SK-N-SH (cell line): ENCODE data around the gene PTCD1. TPM values are rescaled to one million over a fixed set of nuclear protein-coding genes. Genes with fewer than 3 reads are reported as not detected.

ENCODE experiments used
- CTCF ChIA-PET: fragments of 300-600, 350-600 bp; formaldehyde crosslinking; extraction: SDS; loops from one replicate; lab custom pipeline; 2021; lab: Yijun Ruan, JAX
- POLR2A ChIA-PET: fragments of 350-600 bp; sonication (Branson Sonifier 250); formaldehyde crosslinking; extraction: SDS; loops from one replicate; lab custom pipeline; 2020; ENCODE audit warnings: antibody characterized with exemption, inconsistent platforms; lab: Yijun Ruan, JAX
- DNase-seq: peaks from one replicate; pipeline ENCODE4 v3.0.0; 2012
- H2AFZ ChIP-seq: fragments of 200-600 bp; sonication (generic); 2 replicates; pipeline ENCODE4 v1.8.1; 2016; ENCODE audit warnings: antibody characterized with exemption, mild to moderate bottlenecking, low read depth
- H3F3A ChIP-seq: fragments of 200-600 bp; sonication (generic); replicated peaks from 2 replicates; pipeline ENCODE3; 2016; ENCODE audit warnings: antibody characterized with exemption, mild to moderate bottlenecking; ENCODE audit not compliant: insufficient read depth
- H3K27ac ChIP-seq, 2 experiments: fragments of 200-500 bp in 1 of 2; fragments of 200-600 bp in 1 of 2; sonication (Bioruptor generic) in 1 of 2; sonication (generic), shearing (Covaris generic) in 1 of 2; 2 replicates each; pipeline versions ENCODE4 v1.5.1 to v1.6.1; 2014 to 2016; ENCODE audit warnings: low read depth in 2 of 2, inconsistent platforms in 1 of 2, low read length in 1 of 2, mild to moderate bottlenecking in 1 of 2, mixed read lengths in 1 of 2
- H3K27me3 ChIP-seq: fragments of 200-600 bp; sonication (generic), shearing (Covaris generic); 2 replicates; pipeline ENCODE4 v1.6.1; 2016; ENCODE audit warnings: mixed run types; ENCODE audit not compliant: insufficient read depth
- H3K36me3 ChIP-seq, 2 experiments: fragments of 200-500 bp in 1 of 2; fragments of 200-600 bp in 1 of 2; sonication (Bioruptor generic) in 1 of 2; sonication (generic) in 1 of 2; replicated peaks in 1 of 2; 2 replicates each; pipeline versions ENCODE3 to v1.5.1; 2014 to 2016; ENCODE audit warnings: low read length in 1 of 2, mild to moderate bottlenecking in 1 of 2; ENCODE audit not compliant: insufficient read depth in 2 of 2, control insufficient read depth in 1 of 2
- H3K4me1 ChIP-seq, 2 experiments: fragments of 200-500 bp in 1 of 2; fragments of 200-600 bp in 1 of 2; sonication (Bioruptor generic) in 1 of 2; sonication (generic), shearing (Covaris generic) in 1 of 2; 2 replicates each; pipeline versions ENCODE4 v1.5.1 to v1.6.1; 2014 to 2016; ENCODE audit warnings: low read depth in 1 of 2, low read length in 1 of 2, mixed run types in 1 of 2; ENCODE audit not compliant: insufficient read depth in 2 of 2, control insufficient read depth in 1 of 2
- H3K4me2 ChIP-seq: fragments of 200-600 bp; sonication (generic), shearing (Covaris generic); 2 replicates; pipeline ENCODE4 v1.6.1; 2017; ENCODE audit warnings: mixed run types
- H3K4me3 ChIP-seq, 2 experiments: fragments of 200-500 bp in 1 of 2; fragments of 200-600 bp in 1 of 2; sonication (Bioruptor generic) in 1 of 2; sonication (generic), shearing (Covaris generic) in 1 of 2; 2 replicates each; pipeline versions ENCODE4 v1.5.1 to v1.8.1; 2014 to 2016; ENCODE audit warnings: low read depth in 2 of 2, inconsistent platforms in 1 of 2, low read length in 1 of 2, mild to moderate bottlenecking in 1 of 2, mixed read lengths in 1 of 2, moderate library complexity in 1 of 2
- H3K79me2 ChIP-seq: fragments of 200-600 bp; sonication (generic); 2 replicates; pipeline ENCODE4 v1.8.1; 2017; ENCODE audit warnings: mild to moderate bottlenecking; ENCODE audit not compliant: insufficient read depth
- H3K9ac ChIP-seq: fragments of 200-600 bp; sonication (generic); 2 replicates; pipeline ENCODE4 v1.6.1; 2017; ENCODE audit warnings: mixed run types
- H3K9me2 ChIP-seq: fragments of 200-600 bp; sonication (generic); 2 replicates; pipeline ENCODE4 v1.6.1; 2017; ENCODE audit warnings: mixed run types
- H3K9me3 ChIP-seq: fragments of 200-600 bp; sonication (generic); 2 replicates; pipeline ENCODE4 v1.6.1; 2017; ENCODE audit warnings: mixed run types, mild to moderate bottlenecking, moderate library complexity
- H4K20me1 ChIP-seq: fragments of 200-600 bp; sonication (generic); 2 replicates; pipeline ENCODE4 v1.6.1; 2017; ENCODE audit warnings: mild to moderate bottlenecking, mixed run types; ENCODE audit not compliant: insufficient read depth
- FOXJ3 ChIP-seq: sonication (generic); formaldehyde crosslinking; IDR thresholded peaks from 2 replicates; pipeline ENCODE4 v1.5.1; 2020; ENCODE audit warnings: mild to moderate bottlenecking, missing genetic modification reagents
- GABPA ChIP-seq: IDR thresholded peaks from 2 replicates; pipeline ENCODE4 v1.4.0; 2012; ENCODE audit warnings: low read depth, mild to moderate bottlenecking
- GATA2 ChIP-seq: sonication (generic); formaldehyde crosslinking; IDR thresholded peaks from 2 replicates; pipeline ENCODE4 v1.5.0; 2020; ENCODE audit warnings: mild to moderate bottlenecking, missing genetic modification reagents
- MXI1 ChIP-seq: IDR thresholded peaks from 2 replicates; pipeline ENCODE4 v1.6.1; 2012; ENCODE audit warnings: mild to moderate bottlenecking, low read depth, low read length, improper control_type of control experiment
- NRF1 ChIP-seq: IDR thresholded peaks from 2 replicates; pipeline ENCODE4 v1.6.1; 2012; ENCODE audit warnings: low read depth, mild to moderate bottlenecking, low read length
- POLR2AphosphoS5 ChIP-seq: IDR thresholded peaks from 2 replicates; pipeline ENCODE4 v1.6.1; 2012; ENCODE audit warnings: low read depth, low read length
- RCOR1 ChIP-seq: fragments of 150-350 bp; IDR thresholded peaks from 2 replicates; pipeline ENCODE4 v1.6.1; 2017; ENCODE audit warnings: antibody characterized with exemption, low read length
- RFX5 ChIP-seq: IDR thresholded peaks from 2 replicates; pipeline ENCODE4 v1.6.1; 2012; ENCODE audit warnings: mild to moderate bottlenecking, improper control_type of control experiment, low read length
- SIN3A ChIP-seq: IDR thresholded peaks from 2 replicates; pipeline ENCODE4 v1.6.1; 2012; ENCODE audit warnings: low read depth, mild to moderate bottlenecking, low read length, moderate library complexity, borderline replicate concordance
- TAF1 ChIP-seq: IDR thresholded peaks from 2 replicates; pipeline ENCODE4 v1.6.1; 2012; ENCODE audit warnings: low read depth, mild to moderate bottlenecking, low read length, moderate library complexity, borderline replicate concordance
- TCF12 ChIP-seq: IDR thresholded peaks from 2 replicates; pipeline ENCODE4 v1.4.0; 2012
- USF2 ChIP-seq: fragments of 150-350 bp; IDR thresholded peaks from 2 replicates; pipeline ENCODE4 v1.6.1; 2017; ENCODE audit warnings: antibody characterized with exemption, low read length, low read depth, borderline replicate concordance
- YY1 ChIP-seq: IDR thresholded peaks from 2 replicates; pipeline ENCODE4 v1.4.0; 2012; ENCODE audit warnings: low read depth, mild to moderate bottlenecking
- WGBS: methylation state at CpG from one replicate; pipeline ENCODE4 v1.1.6; 2017; ENCODE audit warnings: low lambda C conversion rate; 5-methylcytosine and 5-hydroxymethylcytosine counted together
- polyA plus RNA-seq, 3 experiments: library from polyadenylated mRNA; depleted of rRNA; stranded (reverse); fragments of >200 nt; gene quantifications; 2 replicates each; pipeline ENCODE4 v1.2.3, GENCODE V29; 2012
- TF ChIP-seq, protein P1 (sequence below): fragments of 200-600 bp; sonication (generic); IDR thresholded peaks from 2 replicates; pipeline ENCODE4 v1.6.1; 2017; ENCODE audit warnings: antibody characterized with exemption, mild to moderate bottlenecking, moderate library complexity
- TF ChIP-seq, protein P2 (sequence below): IDR thresholded peaks from 2 replicates; pipeline ENCODE4 v1.4.0; 2012; ENCODE audit warnings: low read depth, borderline replicate concordance

The PTCD1 gene
- polyA plus RNA-seq, 1 of the 3 experiments (the other 2 are of a cell fraction): 8.2 TPM

GRCh38 chr7:99420213-99420612 lies 18.4 kb downstream of the PTCD1 start:
- ChIA-PET POLR2A (interaction anchor here (0.7 to 2.0 kb wide), 2 partner anchors 9 to 11 kb away, joined by 3 to 10 read pairs; partner anchors contain the start of genes BUD31 and PDAP1), CTCF (interaction anchor here (1.0 kb wide), 1 partner anchor 11 kb away, joined by 3 read pairs; the partner anchor contains the start of genes BUD31 and PDAP1)
- H3K9ac ChIP-seq: no peak overlapping the region
- H3F3A ChIP-seq: peaks cover 17% of the 10 kb centered on the region
- no peaks in the 10 kb centered on the region for H3K4me1 ChIP-seq
- DNase-seq: no peak
- H3K4me3 ChIP-seq: no peak overlapping the region
- H3K4me2 ChIP-seq: no peak overlapping the region
- 98% methylated on average over 5 of the region's 5 CpGs for WGBS
- H3K9me3 ChIP-seq: no peaks in the 10 kb centered on the region
- H3K27me3 ChIP-seq: no peaks in the 10 kb centered on the region
- H2AFZ ChIP-seq: no peak overlapping the region
- no peaks in the 10 kb centered on the region for H3K9me2 ChIP-seq
- H4K20me1 ChIP-seq: peaks cover 5% of the 10 kb centered on the region; the same call in 1 of the 2 replicates
- no peak overlapping the region for H3K27ac ChIP-seq
- TF ChIP-seq TAF1 (no peak), SIN3A (no peak), RCOR1 (no peak), YY1 (no peak), USF2 (no peak), RFX5 (no peak)
- TF ChIP-seq, protein P1, sequence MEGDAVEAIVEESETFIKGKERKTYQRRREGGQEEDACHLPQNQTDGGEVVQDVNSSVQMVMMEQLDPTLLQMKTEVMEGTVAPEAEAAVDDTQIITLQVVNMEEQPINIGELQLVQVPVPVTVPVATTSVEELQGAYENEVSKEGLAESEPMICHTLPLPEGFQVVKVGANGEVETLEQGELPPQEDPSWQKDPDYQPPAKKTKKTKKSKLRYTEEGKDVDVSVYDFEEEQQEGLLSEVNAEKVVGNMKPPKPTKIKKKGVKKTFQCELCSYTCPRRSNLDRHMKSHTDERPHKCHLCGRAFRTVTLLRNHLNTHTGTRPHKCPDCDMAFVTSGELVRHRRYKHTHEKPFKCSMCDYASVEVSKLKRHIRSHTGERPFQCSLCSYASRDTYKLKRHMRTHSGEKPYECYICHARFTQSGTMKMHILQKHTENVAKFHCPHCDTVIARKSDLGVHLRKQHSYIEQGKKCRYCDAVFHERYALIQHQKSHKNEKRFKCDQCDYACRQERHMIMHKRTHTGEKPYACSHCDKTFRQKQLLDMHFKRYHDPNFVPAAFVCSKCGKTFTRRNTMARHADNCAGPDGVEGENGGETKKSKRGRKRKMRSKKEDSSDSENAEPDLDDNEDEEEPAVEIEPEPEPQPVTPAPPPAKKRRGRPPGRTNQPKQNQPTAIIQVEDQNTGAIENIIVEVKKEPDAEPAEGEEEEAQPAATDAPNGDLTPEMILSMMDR: no peak
- TF ChIP-seq, protein P2, sequence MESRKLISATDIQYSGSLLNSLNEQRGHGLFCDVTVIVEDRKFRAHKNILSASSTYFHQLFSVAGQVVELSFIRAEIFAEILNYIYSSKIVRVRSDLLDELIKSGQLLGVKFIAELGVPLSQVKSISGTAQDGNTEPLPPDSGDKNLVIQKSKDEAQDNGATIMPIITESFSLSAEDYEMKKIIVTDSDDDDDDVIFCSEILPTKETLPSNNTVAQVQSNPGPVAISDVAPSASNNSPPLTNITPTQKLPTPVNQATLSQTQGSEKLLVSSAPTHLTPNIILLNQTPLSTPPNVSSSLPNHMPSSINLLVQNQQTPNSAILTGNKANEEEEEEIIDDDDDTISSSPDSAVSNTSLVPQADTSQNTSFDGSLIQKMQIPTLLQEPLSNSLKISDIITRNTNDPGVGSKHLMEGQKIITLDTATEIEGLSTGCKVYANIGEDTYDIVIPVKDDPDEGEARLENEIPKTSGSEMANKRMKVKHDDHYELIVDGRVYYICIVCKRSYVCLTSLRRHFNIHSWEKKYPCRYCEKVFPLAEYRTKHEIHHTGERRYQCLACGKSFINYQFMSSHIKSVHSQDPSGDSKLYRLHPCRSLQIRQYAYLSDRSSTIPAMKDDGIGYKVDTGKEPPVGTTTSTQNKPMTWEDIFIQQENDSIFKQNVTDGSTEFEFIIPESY: no peak
- H3K36me3 ChIP-seq: peaks cover 60 to 69% of the 10 kb centered on the region in 2 experiments
- H3K79me2 ChIP-seq: peaks cover 13% of the 10 kb centered on the region; the same call in 1 of the 2 replicates

DNA sequence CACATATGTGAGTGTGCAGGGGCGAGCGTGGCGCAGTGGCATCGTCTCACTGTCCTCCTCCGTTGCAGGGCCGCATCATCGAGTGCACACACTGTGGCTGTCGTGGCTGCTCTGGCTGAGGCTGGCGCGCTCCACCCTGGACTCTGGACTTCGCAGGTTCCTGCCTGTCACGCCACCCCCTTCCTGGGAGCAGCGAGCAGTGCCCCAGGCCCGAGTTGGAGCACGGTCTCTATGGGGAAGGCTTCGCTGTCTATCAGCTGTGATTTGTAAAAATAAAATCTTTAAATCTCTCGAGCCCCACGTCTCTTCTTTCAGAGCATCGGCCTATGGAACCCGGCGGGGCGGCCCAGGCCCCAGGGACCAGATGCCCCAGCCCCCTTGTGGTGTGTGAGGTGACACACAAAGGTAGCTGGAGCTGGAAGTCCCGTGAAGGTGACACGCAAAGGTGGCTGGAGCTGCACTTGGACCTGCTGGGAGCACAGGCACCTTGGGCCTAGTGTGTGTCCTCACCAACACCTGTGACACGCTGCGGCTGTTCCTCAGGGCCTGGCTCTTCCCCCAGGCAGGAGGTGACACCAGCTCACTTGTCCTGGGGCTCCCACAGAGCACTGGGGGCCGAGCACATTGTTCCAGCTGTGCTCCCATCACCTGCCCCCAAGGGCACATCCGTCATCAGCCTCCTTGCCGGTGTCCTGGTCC lies 19.1 kb downstream of the PTCD1 start:
- CTCF ChIA-PET: interaction anchor here (0.9 to 1.0 kb wide), 2 partner anchors 11 to 62 kb away, joined by 3 read pairs; partner anchors contain the start of genes BUD31 and PDAP1
- Histone ChIP-seq H3K4me1 (no peaks in the 10 kb centered on the region), H3F3A (peaks cover 25% of the 10 kb centered on the region), H4K20me1 (peaks cover 5% of the 10 kb centered on the region; the same call in 1 of the 2 replicates), H3K27ac (no peak overlapping the region), H3K9me2 (no peaks in the 10 kb centered on the region), H3K27me3 (no peaks in the 10 kb centered on the region), H3K9me3 (no peaks in the 10 kb centered on the region), H3K9ac (no peak overlapping the region), H3K4me3 (no peak overlapping the region), H2AFZ (no peak overlapping the region), H3K4me2 (no peak overlapping the region), H3K36me3 (peaks cover 64 to 68% of the 10 kb centered on the region in 2 experiments)
- no peak for DNase-seq
- no peak for TF ChIP-seq TAF1
- TF ChIP-seq, protein P1: no peak
- no peak for TF ChIP-seq NRF1
- no peak for TF ChIP-seq USF2
- no peak for TF ChIP-seq MXI1
- no peak for TF ChIP-seq POLR2AphosphoS5
- TF ChIP-seq TCF12: no peak
- no peak for TF ChIP-seq GABPA
- TF ChIP-seq GATA2 (CRISPR knock-in tag): no peak
- TF ChIP-seq FOXJ3 (CRISPR knock-in tag): no peak
- TF ChIP-seq, all 33 proteins: peak for 0
- 95% methylated on average over 28 of the region's 29 CpGs for WGBS
- H3K79me2 ChIP-seq: peaks cover 21% of the 10 kb centered on the region; the same call in 1 of the 2 replicates
- POLR2A ChIA-PET: interaction anchor here (1.0 to 2.0 kb wide), 2 partner anchors 10 to 11 kb away, joined by 3 to 10 read pairs; partner anchors contain the start of genes BUD31 and PDAP1
